Stimulated activated CD8-positive, alpha-beta memory T cell treated with anti-CD3 and anti-CD28 coated beads, Interleukin-12 subunit alpha, Interleukin-12 subunit beta, amount 100 ng/mL, for 24 hours (primary cell): ENCODE data around the gene DCPS.

ENCODE experiments used
- DNase-seq: peaks from one replicate; pipeline ENCODE4 v3.0.0-alpha.2; 2020; ENCODE audit errors: extremely low read depth

The DCPS gene

GRCh38 chr11:126328444-126328843 lies 24.6 kb downstream of the DCPS start:
- DNase-seq: no peak

GRCh38 chr11:126328938-126329643 lies 25.2 kb downstream of the DCPS start:
- DNase-seq: no peak

- DNase-seq: no peak
These were observed 25.9 kb downstream of the DCPS start for GRCh38 chr11:126329644-126330211.

GRCh38 chr11:126331286-126331685 lies 27.4 kb downstream of the DCPS start:
- no peak for DNase-seq

GRCh38 chr11:126332221-126332711 lies 28.4 kb downstream of the DCPS start:
- DNase-seq: no peak

GRCh38 chr11:126333142-126333541 lies 29.3 kb downstream of the DCPS start:
- DNase-seq: no peak

GRCh38 chr11:126334659-126335462 lies 31.0 kb downstream of the DCPS start:
- DNase-seq: no peak

GRCh38 chr11:126335463-126335760 lies 31.6 kb downstream of the DCPS start:
- DNase-seq: no peak

GRCh38 chr11:126336138-126336541 lies 32.3 kb downstream of the DCPS start:
- DNase-seq: no peak

GRCh38 chr11:126336671-126337101 lies 32.8 kb downstream of the DCPS start:
- DNase-seq: no peak

GRCh38 chr11:126337126-126337473 lies 33.2 kb downstream of the DCPS start:
- no peak for DNase-seq

- no peak for DNase-seq
These were observed 33.8 kb downstream of the DCPS start for GRCh38 chr11:126337474-126338241.

GRCh38 chr11:126338346-126339055 lies 34.6 kb downstream of the DCPS start:
- DNase-seq: no peak

- no peak for DNase-seq
These were observed 35.4 kb downstream of the DCPS start for GRCh38 chr11:126339073-126339862.

- no peak for DNase-seq
These were observed 36.1 kb downstream of the DCPS start for GRCh38 chr11:126339863-126340434.

- DNase-seq: no peak
These were observed 37.2 kb downstream of the DCPS start for GRCh38 chr11:126340960-126341606.

GRCh38 chr11:126341760-126342161 lies 37.9 kb downstream of the DCPS start:
- DNase-seq: no peak

GRCh38 chr11:126343051-126343450 lies 39.2 kb downstream of the DCPS start:
- DNase-seq: no peak

- no peak for DNase-seq
These were observed 40.6 kb downstream of the DCPS start for GRCh38 chr11:126344141-126345080.
